MM.1S (cell line): ENCODE measurements around the gene RPL29.

Source experiments
- DNase-seq: peaks from one replicate; pipeline ENCODE4 v3.0.0-alpha.2; 2015
- H2AFZ ChIP-seq: fragments of 300-600 bp; sonication (generic); 2 replicates; pipeline ENCODE4 v1.6.0; 2016; ENCODE audit warnings: antibody characterized with exemption, low read length
- H3F3A ChIP-seq: fragments of 300-600 bp; sonication (generic); 2 replicates; pipeline ENCODE4 v1.6.1; 2016; ENCODE audit warnings: mild to moderate bottlenecking, antibody characterized with exemption, low read length, moderate library complexity, mixed read lengths; ENCODE audit not compliant: insufficient read depth
- H3K27ac ChIP-seq: fragments of 300-600 bp; sonication (generic); 2 replicates; pipeline ENCODE4 v1.5.1; 2016; ENCODE audit warnings: mild to moderate bottlenecking, low read length
- H3K27me3 ChIP-seq: fragments of 300-600 bp; sonication (generic); replicated peaks from 2 replicates; pipeline ENCODE4 v1.6.0; 2016; ENCODE audit warnings: low read length; ENCODE audit not compliant: insufficient read depth
- H3K36me3 ChIP-seq: fragments of 300-600 bp; sonication (generic); replicated peaks from 2 replicates; pipeline ENCODE4 v1.6.1; 2016; ENCODE audit warnings: mild to moderate bottlenecking, low read length, mixed read lengths; ENCODE audit not compliant: insufficient read depth
- H3K4me1 ChIP-seq: fragments of 300-600 bp; sonication (generic); 2 replicates; pipeline ENCODE4 v1.6.1; 2016; ENCODE audit warnings: low read length, mixed read lengths
- H3K4me2 ChIP-seq: fragments of 300-600 bp; sonication (generic); 2 replicates; pipeline ENCODE4 v1.6.0; 2016; ENCODE audit warnings: low read depth, low read length
- H3K4me3 ChIP-seq: fragments of 300-600 bp; sonication (generic); 2 replicates; pipeline ENCODE4 v1.5.1; 2016; ENCODE audit warnings: low read length, mixed read lengths
- H3K79me2 ChIP-seq: fragments of 300-600 bp; sonication (generic); 2 replicates; pipeline ENCODE4 v1.6.1; 2016; ENCODE audit warnings: mixed run types, low read length, mixed read lengths
- H3K9ac ChIP-seq: fragments of 300-600 bp; sonication (generic); 2 replicates; pipeline ENCODE4 v1.6.1; 2016; ENCODE audit warnings: low read length, mixed read lengths
- H3K9me2 ChIP-seq: fragments of 300-600 bp; sonication (generic); replicated peaks from 2 replicates; pipeline ENCODE4 v1.6.1; 2016; ENCODE audit warnings: mild to moderate bottlenecking, low read length, mixed read lengths; ENCODE audit not compliant: insufficient read depth
- H3K9me3 ChIP-seq: fragments of 300-600 bp; sonication (generic); replicated peaks from 2 replicates; pipeline ENCODE4 v1.6.1; 2016; ENCODE audit warnings: mild to moderate bottlenecking, low read length, mixed read lengths; ENCODE audit not compliant: insufficient read depth
- H4K20me1 ChIP-seq: fragments of 300-600 bp; sonication (generic); 2 replicates; pipeline ENCODE4 v1.6.1; 2016; ENCODE audit warnings: mild to moderate bottlenecking, low read length, moderate library complexity, mixed read lengths; ENCODE audit not compliant: insufficient read depth
- EZH2 ChIP-seq: fragments of 300-600 bp; sonication (generic); optimal IDR thresholded peaks from 2 replicates; pipeline ENCODE3; 2017; ENCODE audit warnings: low read depth, mild to moderate bottlenecking, antibody characterized with exemption, low read length, mixed read lengths
- EZH2phosphoT487 ChIP-seq: fragments of 300-600 bp; sonication (generic); IDR thresholded peaks from 2 replicates; pipeline ENCODE4 v1.6.1; 2018; ENCODE audit warnings: antibody characterized with exemption, low read length
- TF ChIP-seq, protein P1 (sequence below): fragments of 300-600 bp; sonication (generic); IDR thresholded peaks from 2 replicates; pipeline ENCODE4 v1.5.1; 2016; ENCODE audit warnings: antibody characterized with exemption, low read length, mixed read lengths

Gene RPL29

DNA sequence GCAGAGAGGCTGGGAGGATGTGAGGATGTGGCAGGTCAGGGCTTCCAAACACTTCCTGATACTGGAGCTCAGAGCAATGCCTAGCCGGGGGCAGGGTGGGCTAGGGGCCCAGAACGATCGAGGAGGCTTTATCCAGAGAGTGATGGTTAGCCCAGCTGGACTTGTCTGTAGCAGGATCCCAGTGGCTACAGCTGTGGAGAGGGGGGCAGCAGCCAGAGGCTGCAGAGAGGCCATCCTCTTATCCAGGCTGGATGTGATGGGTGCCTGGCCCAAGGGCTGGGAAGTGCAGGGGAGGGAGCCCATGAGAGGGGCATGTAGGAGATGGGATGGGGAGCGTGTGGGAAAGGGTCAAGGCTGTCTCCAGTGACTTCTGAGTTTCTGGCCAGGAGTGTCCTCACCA lies 48.9 kb downstream of the RPL29 start:
- no peak overlapping the region for H3K9ac ChIP-seq
- H3F3A ChIP-seq: no peaks in the 10 kb centered on the region
- H4K20me1 ChIP-seq: no peaks in the 10 kb centered on the region
- no peaks in the 10 kb centered on the region for H3K9me2 ChIP-seq
- no peak overlapping the region for H3K4me3 ChIP-seq
- DNase-seq: no peak
- no peak overlapping the region for H2AFZ ChIP-seq
- no peaks in the 10 kb centered on the region for H3K36me3 ChIP-seq
- H3K4me2 ChIP-seq: no peak overlapping the region
- H3K9me3 ChIP-seq: no peaks in the 10 kb centered on the region
- no peaks in the 10 kb centered on the region for H3K79me2 ChIP-seq
- TF ChIP-seq EZH2: no peak
- TF ChIP-seq EZH2phosphoT487: no peak
- TF ChIP-seq, protein P1, sequence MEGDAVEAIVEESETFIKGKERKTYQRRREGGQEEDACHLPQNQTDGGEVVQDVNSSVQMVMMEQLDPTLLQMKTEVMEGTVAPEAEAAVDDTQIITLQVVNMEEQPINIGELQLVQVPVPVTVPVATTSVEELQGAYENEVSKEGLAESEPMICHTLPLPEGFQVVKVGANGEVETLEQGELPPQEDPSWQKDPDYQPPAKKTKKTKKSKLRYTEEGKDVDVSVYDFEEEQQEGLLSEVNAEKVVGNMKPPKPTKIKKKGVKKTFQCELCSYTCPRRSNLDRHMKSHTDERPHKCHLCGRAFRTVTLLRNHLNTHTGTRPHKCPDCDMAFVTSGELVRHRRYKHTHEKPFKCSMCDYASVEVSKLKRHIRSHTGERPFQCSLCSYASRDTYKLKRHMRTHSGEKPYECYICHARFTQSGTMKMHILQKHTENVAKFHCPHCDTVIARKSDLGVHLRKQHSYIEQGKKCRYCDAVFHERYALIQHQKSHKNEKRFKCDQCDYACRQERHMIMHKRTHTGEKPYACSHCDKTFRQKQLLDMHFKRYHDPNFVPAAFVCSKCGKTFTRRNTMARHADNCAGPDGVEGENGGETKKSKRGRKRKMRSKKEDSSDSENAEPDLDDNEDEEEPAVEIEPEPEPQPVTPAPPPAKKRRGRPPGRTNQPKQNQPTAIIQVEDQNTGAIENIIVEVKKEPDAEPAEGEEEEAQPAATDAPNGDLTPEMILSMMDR: no peak
- no peaks in the 10 kb centered on the region for H3K27me3 ChIP-seq
- H3K4me1 ChIP-seq: 0 out of 2 replicates have a peak, but pooled peaks cover 6% of the 10 kb centered on the region
- no peak overlapping the region for H3K27ac ChIP-seq

DNA sequence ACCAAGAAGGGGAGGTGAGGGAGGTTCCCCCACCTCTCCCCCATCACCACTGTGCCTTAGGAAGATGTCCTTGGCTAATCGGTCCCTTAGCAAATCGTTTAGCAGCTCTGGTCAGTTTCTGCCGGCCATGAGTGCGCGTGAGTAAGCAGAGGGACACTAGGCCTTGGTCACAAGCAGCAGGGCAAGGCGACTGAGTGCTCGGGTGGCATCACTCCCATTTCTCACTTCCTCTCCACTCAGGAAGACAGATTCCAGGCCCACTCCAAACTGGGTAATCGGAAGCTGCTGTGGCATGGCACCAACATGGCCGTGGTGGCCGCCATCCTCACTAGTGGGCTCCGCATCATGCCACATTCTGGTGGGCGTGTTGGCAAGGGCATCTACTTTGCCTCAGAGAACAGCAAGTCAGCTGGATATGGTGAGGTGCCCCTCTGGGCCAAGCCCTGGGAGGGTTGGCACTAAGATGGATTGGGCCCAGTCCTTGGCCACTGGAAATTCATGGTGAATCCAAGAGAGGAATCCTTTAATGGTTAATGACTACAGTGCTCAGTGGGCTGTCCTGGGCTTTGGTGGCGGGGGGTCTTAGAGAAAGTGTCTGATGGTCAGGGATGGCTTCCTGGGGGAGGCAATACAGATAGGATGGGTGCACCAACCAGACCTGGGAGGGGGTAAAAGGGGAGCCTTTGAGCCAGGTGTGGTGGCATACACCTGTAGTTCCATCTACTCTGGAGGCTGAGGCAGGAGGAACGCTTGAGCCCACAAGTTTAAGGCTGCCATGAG lies 49.6 kb downstream of the RPL29 start:
- no peak for DNase-seq
- no peak overlapping the region for H3K4me2 ChIP-seq
- 0 out of 2 replicates have a peak, but pooled peaks cover 6% of the 10 kb centered on the region for H3K4me1 ChIP-seq
- H3K9me2 ChIP-seq: no peaks in the 10 kb centered on the region
- H3K9me3 ChIP-seq: no peaks in the 10 kb centered on the region
- no peak overlapping the region for H3K9ac ChIP-seq
- H3K27me3 ChIP-seq: no peaks in the 10 kb centered on the region
- no peak overlapping the region for H3K4me3 ChIP-seq
- H2AFZ ChIP-seq: no peak overlapping the region
- no peaks in the 10 kb centered on the region for H4K20me1 ChIP-seq
- no peaks in the 10 kb centered on the region for H3K36me3 ChIP-seq
- H3K79me2 ChIP-seq: peaks cover 6% of the 10 kb centered on the region
- no peaks in the 10 kb centered on the region for H3F3A ChIP-seq
- H3K27ac ChIP-seq: no peak overlapping the region
- TF ChIP-seq EZH2phosphoT487 (no peak), EZH2 (no peak)
- TF ChIP-seq, protein P1: no peak

DNA sequence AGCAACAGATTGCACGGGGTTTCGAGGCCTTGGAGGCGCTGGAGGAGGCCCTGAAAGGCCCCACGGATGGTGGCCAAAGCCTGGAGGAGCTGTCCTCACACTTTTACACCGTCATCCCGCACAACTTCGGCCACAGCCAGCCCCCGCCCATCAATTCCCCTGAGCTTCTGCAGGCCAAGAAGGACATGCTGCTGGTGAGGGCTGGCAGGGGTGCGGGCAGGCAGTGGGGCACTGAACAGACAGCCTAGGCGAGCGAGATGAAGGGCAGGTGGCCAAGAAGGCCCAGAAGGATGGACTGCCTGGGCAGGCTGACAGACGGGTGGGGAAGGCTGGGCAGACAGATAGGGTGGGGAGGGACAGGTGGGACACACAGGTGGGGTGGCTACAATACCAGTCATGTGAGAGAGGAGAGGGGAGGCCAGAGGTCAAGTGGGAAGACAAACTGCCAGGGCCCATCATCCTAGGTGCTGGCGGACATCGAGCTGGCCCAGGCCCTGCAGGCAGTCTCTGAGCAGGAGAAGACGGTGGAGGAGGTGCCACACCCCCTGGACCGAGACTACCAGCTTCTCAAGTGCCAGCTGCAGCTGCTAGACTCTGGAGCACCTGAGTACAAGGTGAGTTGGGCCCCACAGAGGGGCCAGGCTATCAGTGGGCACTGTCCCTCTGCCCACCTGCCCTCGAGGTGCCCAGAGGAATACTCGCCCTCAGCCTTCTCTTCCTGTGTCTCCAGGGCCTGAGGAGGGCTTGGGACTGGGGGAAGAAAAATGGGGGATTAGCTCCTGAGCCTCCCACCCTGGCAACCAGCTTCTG lies 50.5 kb downstream of the RPL29 start:
- Histone ChIP-seq H3K4me1 (peaks cover 13% of the 10 kb centered on the region), H3K4me3 (no peak overlapping the region), H3K79me2 (peaks cover 15% of the 10 kb centered on the region), H3K27me3 (no peaks in the 10 kb centered on the region), H3K4me2 (no peak overlapping the region), H3K27ac (no peak overlapping the region), H3K9me3 (no peaks in the 10 kb centered on the region), H3K9me2 (no peaks in the 10 kb centered on the region), H3F3A (no peaks in the 10 kb centered on the region), H3K36me3 (no peaks in the 10 kb centered on the region), H2AFZ (no peak overlapping the region), H3K9ac (no peak overlapping the region), H4K20me1 (no peaks in the 10 kb centered on the region)
- DNase-seq: no peak
- no peak for TF ChIP-seq EZH2phosphoT487
- TF ChIP-seq, protein P1: no peak
- no peak for TF ChIP-seq EZH2
